Gastrocnemius medialis (tissue), 4 donors: Measurements from ENCODE around the gene PEX5L. TPM values are rescaled to one million over a fixed set of nuclear protein-coding genes. Genes with fewer than 3 reads are reported as not detected.

Experiments used
- ATAC-seq, 2 donors: fragments of 150-250 bp; one replicate each; pipeline ENCODE4 v1.9.1; 2016
- DNase-seq, 2 donors: peaks; one replicate each; pipeline ENCODE4 v3.0.0-alpha.2; 2019
- H3K27ac ChIP-seq, 4 donors: fragments of 200-600 bp; sonication (generic); 1 replicate in 1 of 4; 2 replicates in 3 of 4; pipeline ENCODE4 v1.5.1; 2016 to 2018; ENCODE audit warnings: mild to moderate bottlenecking in 2 of 4, moderate library complexity in 1 of 4
- H3K27me3 ChIP-seq, 3 donors: fragments of 200-600 bp; sonication (generic) in 2 of 3; 1 replicate in 1 of 3; 2 replicates in 2 of 3; pipeline versions ENCODE4 v1.5.1 to v1.6.0; 2016 to 2019; ENCODE audit warnings: mild to moderate bottlenecking in 1 of 3, moderate library complexity in 1 of 3
- H3K36me3 ChIP-seq, 2 donors: fragments of 200-600 bp; sonication (generic) in 1 of 2; one replicate each; pipeline ENCODE4 v1.5.1; 2017 to 2018
- H3K4me1 ChIP-seq, 2 donors: fragments of 200-600 bp; sonication (generic) in 1 of 2; one replicate each; pipeline ENCODE4 v1.5.1; 2016 to 2017; ENCODE audit warnings: mild to moderate bottlenecking in 2 of 2
- H3K4me3 ChIP-seq, 4 donors: fragments of 200-600 bp; sonication (generic) in 3 of 4; 1 replicate in 1 of 4; 2 replicates in 3 of 4; pipeline ENCODE4 v1.5.1; 2016 to 2019; ENCODE audit warnings: mild to moderate bottlenecking in 2 of 4
- H3K9me3 ChIP-seq, 3 donors: fragments of 200-600 bp; sonication (generic) in 2 of 3; 1 replicate in 1 of 3; 2 replicates in 2 of 3; pipeline ENCODE4 v1.5.1; 2016 to 2019
- CTCF ChIP-seq, 5 experiments: fragments of 450-650 bp in 3 of 5; fragments of 200-600 bp in 2 of 5; sonication (generic) in 2 of 5; IDR thresholded peaks in 4 of 5; conservative IDR thresholded peaks in 1 of 5; 1 replicate in 4 of 5; 2 replicates in 1 of 5; pipeline ENCODE4 v1.5.1; 2016 to 2019; ENCODE audit warnings: antibody characterized with exemption in 5 of 5, mild to moderate bottlenecking in 3 of 5, moderate library complexity in 3 of 5
- POLR2A ChIP-seq, 2 donors: fragments of 450-650 bp; IDR thresholded peaks; one replicate each; pipeline ENCODE4 v1.6.1; 2017; ENCODE audit warnings: antibody characterized with exemption in 2 of 2, mild to moderate bottlenecking in 2 of 2, moderate library complexity in 2 of 2
- in situ Hi-C, 4 donors: fragments of 200-750 bp; cut with MboI; loops; one replicate each; pipeline versions ENCODE4 v1.15.0 to v1.8.0; 2017; ENCODE audit warnings: low sequenced_read_pairs in 4 of 4
- intact Hi-C: fragments of 100-400 bp; cut with DNase I; formaldehyde crosslinking; loops from one replicate; pipeline ENCODE4 v1.15.1; 2023; ENCODE audit warnings: low total_unique reads
- total RNA-seq, 4 donors: library from RNA; depleted of rRNA; stranded (reverse); fragments of >200 nt; gene quantifications; one replicate each; pipeline versions ENCODE4 v1.1.0 to v1.2.3, GENCODE V29; 2016

The PEX5L gene
- total RNA-seq, 4 donors from 2014 or later = 0.16 TPM; not detected in 3

- ATAC-seq (no peak), DNase-seq (no peak)
- Histone ChIP-seq H3K4me1 (no peaks in the 10 kb centered on the region), H3K27ac (no peak overlapping the region), H3K9me3 (no peaks in the 10 kb centered on the region), H3K36me3 (no peaks in the 10 kb centered on the region), H3K4me3 (no peak overlapping the region), H3K27me3 (no peaks in the 10 kb centered on the region)
- intact Hi-C loops (no loop called here), in situ Hi-C loops (no loop called here)
- TF ChIP-seq POLR2A (IDR thresholded peaks at IDR 0.05) (no peak), CTCF (IDR thresholded peaks at IDR 0.05 in 4 of 5, conservative IDR thresholded peaks at IDR 0.05 in 1 of 5) (no peak)
Observed at GRCh38 chr3:179935710-179936109, 101.0 kb downstream of the PEX5L start.

DNA sequence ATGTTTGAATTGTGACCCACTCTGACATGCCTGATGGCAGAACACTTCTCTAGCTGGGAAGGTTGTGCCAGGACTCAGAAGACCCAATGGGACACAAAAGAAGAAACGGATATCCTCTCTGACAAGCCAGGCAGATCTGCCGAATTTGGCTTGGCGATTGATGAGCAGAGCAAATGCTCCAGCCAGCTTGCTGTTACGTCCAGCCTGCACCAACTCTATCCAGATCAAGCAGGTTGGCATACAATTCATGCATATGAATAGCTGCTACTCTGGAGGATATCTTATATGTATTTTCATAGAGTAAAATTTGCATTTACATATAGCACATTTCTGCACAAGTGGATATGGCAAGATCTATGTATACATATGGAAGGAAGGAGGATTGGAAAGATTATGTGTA, 102.8 kb downstream of the PEX5L start:
- H3K36me3 ChIP-seq = no peaks in the 10 kb centered on the region
- no peak for TF ChIP-seq CTCF (IDR thresholded peaks at IDR 0.05 in 4 of 5, conservative IDR thresholded peaks at IDR 0.05 in 1 of 5)
- no peak for TF ChIP-seq POLR2A (IDR thresholded peaks at IDR 0.05)
- no peaks in the 10 kb centered on the region for H3K9me3 ChIP-seq
- in situ Hi-C loops (no loop called here), intact Hi-C loops (no loop called here)
- no peaks in the 10 kb centered on the region for H3K27me3 ChIP-seq
- DNase-seq (no peak), ATAC-seq (no peak)
- H3K4me3 ChIP-seq = no peak overlapping the region
- no peaks in the 10 kb centered on the region for H3K4me1 ChIP-seq
- no peak overlapping the region for H3K27ac ChIP-seq

GRCh38 chr3:179933080-179933479, 103.7 kb downstream of the PEX5L start:
- intact Hi-C loops = no loop called here
- Histone ChIP-seq H3K36me3 (no peaks in the 10 kb centered on the region), H3K9me3 (no peaks in the 10 kb centered on the region), H3K4me3 (no peak overlapping the region), H3K27ac (no peak overlapping the region), H3K4me1 (no peaks in the 10 kb centered on the region), H3K27me3 (no peaks in the 10 kb centered on the region)
- no peak for DNase-seq
- in situ Hi-C loops = no loop called here
- ATAC-seq = no peak
- TF ChIP-seq POLR2A (IDR thresholded peaks at IDR 0.05) = no peak
- TF ChIP-seq CTCF (IDR thresholded peaks at IDR 0.05 in 4 of 5, conservative IDR thresholded peaks at IDR 0.05 in 1 of 5) = no peak

DNA sequence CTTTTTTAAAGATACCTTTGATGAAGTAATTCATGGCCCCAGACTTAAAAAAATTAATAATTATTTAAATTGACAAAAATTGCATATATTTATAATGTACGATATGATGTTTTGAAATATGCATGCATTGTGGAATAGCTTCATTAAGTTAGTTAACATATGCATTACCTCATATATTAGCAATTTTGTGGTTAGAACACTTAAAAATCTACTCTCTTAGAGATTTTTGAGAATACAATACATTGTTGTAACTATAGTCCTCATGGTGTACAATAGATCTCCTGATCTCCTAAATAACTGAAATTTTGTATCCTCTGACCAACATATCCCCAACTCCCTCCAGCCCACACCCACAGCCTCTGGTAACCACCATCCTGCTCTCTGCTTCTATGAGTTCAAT, 104.1 kb downstream of the PEX5L start:
- in situ Hi-C loops (no loop called here), intact Hi-C loops (no loop called here)
- DNase-seq = no peak

More for the DNA sequence above, 104.1 kb downstream of the PEX5L start:
- no peaks in the 10 kb centered on the region for H3K36me3 ChIP-seq
- H3K4me1 ChIP-seq = no peaks in the 10 kb centered on the region
- no peaks in the 10 kb centered on the region for H3K27me3 ChIP-seq
- no peak for TF ChIP-seq POLR2A (IDR thresholded peaks at IDR 0.05)
- no peak for TF ChIP-seq CTCF (IDR thresholded peaks at IDR 0.05 in 4 of 5, conservative IDR thresholded peaks at IDR 0.05 in 1 of 5)
- no peak for ATAC-seq
- H3K4me3 ChIP-seq = no peak overlapping the region
- no peak overlapping the region for H3K27ac ChIP-seq
- H3K9me3 ChIP-seq = no peaks in the 10 kb centered on the region
